HL-60/S4 treated with retinoic acid at 250 ng/mL for 4 days and 3 days (cell line): ENCODE measurements around the gene VSIR.

Source experiments
- in situ Hi-C: fragments of 300-500 bp; cut with MboI; formaldehyde crosslinking; loops from 2 replicates; pipeline ENCODE4 v1.7.0; 2022; ENCODE audit warnings: low sequenced_read_pairs

VSIR gene

DNA sequence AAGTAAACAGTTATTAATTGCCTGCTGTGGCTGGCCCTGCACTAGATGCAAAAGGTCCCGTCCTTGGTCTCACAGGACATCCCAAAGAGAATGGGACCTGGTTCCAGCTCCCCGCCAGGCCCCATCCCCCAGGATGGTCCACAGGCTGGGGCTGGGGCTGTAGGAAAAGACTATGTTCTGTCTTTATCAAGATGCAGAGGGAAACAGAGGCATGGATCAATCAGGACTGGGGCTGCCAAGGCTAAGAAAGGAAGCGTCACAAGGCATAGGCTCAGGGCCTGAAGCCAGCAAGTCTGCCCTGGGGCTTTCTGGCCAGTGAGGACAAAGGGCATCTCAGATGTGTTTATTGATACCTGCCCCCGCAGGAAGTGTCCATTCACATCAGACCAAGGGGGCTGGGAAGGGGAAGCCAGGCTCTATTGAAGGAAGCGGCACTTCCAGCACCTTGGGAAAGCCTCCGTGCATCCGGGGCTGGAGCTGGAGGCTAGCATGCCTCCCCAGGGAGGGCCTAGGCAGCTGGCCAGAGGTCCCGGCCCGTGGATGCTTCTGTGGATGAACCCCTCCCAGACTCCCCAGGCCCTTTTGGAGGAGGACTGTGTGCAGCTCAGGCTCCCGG is 5.8 kb downstream of the VSIR start:
- in situ Hi-C loops: no loop called here

DNA sequence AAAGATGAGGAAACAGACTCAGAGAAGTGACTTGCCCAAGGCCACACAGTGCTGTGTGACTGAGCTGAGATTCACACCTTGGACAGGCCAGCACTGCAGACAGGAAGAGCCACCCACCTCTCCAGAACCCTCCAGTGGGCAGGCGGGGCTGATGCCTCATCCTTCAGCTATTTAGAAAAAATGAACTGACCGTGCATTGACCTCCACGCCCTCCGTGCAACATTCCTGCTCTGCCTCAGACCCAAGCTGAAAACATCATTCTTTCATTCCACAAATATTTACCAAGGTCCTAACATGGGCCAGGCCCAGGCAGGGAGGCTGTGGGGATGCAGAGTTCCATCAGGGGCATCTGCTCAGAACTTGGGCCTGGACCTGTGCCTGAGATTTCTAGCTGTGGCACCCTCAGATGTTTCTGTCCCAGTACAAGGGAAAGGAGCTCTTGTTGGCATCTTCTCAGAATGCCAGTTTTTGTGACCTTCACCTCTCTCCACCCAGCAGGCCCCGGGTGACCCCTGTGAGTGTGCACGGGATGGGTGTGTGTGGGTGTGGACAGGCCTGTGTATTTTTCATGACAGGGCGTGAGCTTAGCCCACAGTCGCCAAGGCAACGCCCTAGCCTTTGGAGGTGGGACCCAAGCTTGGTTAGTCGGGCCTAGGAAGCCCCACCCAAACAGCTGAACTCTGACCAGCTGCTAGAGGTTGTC is 6.5 kb downstream of the VSIR start:
- in situ Hi-C loops: no loop called here

DNA sequence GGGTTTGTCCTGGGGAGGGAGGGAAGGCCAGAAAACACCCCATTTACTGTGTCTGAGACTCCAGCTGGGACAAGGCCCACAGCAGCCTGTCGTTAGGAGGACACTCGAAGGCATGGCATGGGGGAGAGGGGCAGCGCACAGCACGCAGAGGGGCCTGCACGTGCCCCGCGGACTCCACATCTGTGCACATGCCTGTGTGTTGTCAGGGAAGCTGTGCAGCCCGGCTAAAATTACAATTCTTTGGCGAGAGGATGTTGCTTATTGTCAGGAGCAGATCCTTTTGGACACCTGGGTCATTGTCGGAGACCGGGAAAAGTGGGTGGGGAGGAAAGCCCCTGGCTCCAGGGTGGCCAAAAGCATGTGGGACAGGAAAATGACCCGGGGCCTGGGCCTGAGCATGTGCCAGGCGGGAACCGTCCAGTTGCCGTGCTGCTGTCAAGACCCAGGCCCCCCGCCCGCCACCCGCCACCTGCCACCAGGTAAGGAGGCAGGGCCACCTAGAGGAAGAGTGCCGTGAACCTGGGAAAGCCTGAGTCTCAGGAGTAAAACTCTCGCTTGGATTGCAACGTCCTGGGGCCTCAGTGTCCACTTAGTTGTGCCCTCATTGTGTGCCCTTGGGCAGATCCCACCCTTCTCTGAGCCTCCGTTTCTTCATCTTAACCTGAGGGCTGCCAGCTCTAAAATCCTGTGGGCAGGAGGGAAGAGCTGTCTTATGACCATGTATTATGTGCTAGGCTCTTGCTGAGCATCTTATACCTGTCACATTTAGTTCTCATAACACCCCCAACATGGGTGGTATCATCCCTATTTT is 7.2 kb downstream of the VSIR start:
- in situ Hi-C loops: no loop called here

DNA sequence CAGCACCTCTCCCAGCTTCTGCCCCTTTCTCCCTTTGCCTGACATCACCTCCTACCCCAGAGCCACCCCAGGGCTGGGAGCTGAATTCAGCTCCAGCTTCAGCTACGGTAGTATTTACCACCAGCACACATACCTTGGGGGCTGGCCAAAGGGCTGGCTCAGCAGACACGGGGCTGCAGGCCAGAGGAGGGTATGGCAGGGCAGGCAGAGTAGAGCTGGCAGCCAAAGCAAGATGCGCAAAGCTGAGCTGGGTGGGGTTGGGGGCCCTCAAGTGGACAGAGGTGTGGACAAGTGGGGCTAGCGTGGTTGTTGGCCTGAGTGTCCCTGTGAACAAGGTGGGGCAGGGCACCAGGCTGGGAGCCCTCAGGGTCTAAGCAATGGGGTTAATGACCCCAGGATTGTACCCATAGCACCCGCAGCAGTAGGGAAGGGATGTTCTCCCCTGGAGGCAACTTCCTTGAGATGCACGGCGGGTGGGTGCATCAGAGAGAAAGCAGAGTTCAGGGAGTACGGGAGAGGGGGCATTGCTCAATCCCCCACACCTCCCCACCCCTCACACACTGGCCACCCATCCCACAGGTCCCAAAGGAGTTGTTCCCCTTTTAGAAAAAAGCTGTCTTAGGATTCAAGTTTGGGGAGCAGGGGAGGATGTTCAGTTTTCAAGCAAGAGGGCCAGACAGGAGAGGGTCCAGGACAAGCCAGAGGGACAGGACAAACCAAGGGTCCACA is 8.0 kb downstream of the VSIR start:
- in situ Hi-C loops: no loop called here

DNA sequence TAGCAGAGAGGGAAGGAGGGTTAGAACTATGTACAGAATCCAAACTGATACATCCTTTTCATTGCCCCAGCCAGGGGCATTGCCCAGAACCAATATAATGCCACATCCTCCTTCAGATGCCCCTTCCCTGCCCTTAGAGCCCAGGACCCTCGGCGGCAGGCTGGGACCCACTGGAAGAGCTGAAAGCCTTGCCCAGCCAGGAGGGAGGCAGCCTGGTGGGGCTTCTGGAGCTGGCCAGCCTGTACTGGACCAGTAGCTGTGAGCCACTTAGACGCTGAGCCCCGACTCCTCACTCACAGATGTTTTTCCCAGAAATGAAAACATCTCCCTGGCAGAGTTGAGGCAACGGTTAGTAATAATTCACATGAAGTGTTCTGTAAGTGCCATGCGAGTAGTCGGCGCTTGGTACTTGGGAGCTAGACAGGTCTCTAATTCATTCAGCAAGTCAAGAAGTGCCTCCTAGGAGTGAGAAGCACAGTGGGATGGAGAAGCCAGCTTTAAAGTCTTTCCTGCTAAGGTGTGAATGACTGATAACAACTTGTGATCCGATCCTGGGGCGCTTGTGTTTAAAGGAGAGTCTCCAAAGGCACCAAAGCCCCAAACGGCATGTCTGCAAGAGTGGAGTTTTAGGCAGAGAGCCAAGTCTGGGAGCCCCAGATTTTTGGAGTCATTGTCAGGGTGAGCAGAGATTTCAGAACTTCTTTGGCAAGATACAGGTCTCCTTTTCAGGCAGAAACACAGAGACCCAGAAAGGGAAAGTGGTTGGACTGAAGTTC is 9.8 kb downstream of the VSIR start:
- in situ Hi-C loops: no loop called here

DNA sequence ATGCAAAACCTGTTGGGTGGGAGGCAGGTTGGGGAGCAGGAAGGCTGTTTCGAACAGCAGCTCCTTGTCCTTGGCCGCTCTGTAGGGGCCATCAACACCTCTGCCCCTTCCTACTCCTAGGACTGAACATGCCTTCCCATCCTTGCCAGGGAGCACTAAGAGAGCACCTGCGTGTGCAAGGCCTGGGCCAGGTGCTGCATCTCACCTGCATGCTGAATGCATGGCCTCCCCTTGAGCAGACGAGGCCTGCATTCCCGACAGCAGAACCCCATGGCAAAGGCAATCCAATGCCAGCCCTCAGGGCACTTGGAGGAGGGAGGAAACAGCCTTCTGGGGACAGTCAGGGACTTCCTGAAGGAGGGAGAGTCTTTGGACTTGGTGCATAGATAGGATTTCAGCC is 11.0 kb downstream of the VSIR start:
- in situ Hi-C loops: no loop called here

DNA sequence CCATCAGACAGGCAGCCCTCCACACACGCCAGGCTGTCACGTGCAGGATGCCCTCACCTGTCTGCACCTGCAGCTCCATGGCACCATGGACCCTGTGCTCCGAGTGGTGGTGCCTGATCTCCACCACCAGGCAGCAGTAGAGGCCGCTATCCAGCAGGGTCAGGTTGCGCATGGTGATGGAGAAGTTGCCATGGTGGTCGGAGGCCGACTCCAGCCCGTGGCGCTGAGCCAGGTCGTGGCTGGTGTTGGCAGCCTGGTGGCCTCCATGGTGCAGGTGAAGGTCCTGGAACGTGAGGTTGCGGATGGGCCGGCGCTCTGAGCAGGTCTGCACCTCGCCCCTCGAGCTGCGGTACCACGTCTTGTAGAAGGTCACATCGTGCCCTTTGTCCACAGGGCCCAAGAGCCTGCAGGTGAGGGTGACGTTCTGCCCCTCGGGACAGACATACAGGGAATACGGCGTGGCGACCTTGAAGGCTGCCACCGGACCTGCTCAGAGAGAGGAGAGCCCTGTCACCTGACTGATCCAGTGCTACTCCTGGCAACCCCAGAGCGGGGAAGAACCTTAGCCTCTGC is 11.7 kb downstream of the VSIR start:
- in situ Hi-C loops: no loop called here

DNA sequence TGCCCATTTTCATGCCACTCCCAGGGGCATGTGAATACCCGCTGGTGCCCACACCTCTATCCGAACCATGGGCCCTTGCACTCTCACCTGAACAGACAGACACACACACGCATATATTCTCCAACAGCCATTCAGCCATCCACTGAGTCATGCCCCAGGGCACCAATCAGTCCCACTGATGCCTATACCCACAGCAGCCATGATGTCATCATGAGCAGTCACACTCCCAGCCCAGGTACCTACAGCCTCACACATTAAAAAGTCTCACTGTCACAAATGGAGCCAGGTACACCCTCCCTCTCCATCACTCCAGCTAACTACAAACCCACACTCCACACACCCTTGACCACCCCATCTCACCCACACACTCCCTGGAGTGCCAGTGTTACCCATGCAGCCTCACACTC is 12.2 kb downstream of the VSIR start:
- in situ Hi-C loops: no loop called here

DNA sequence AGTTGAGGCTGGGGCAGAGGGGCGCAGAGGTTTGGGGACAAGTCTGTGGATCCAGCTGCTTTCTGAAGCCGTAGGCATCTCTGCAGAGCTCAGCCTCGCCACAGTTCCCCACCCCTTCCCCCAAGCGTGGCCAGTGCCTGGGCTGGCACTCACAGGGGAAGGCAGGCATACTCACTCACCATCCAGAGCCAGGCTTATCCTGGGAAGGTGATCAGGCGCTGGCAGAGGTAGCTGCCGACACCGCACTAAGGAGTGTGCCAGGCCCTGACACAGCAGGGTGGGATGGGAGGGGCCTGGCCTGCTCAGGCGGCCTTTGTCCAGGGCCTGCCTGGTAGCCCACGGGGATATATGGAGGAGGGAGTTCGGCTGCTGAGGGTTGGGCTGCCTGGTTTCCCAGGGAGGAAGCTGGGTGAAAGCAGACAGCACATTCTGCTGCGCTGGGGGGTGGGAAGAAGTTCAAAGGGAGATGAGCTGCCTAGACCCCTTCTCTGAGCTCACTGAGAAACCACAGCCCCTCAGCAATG is 15.9 kb downstream of the VSIR start:
- in situ Hi-C loops: no loop called here

DNA sequence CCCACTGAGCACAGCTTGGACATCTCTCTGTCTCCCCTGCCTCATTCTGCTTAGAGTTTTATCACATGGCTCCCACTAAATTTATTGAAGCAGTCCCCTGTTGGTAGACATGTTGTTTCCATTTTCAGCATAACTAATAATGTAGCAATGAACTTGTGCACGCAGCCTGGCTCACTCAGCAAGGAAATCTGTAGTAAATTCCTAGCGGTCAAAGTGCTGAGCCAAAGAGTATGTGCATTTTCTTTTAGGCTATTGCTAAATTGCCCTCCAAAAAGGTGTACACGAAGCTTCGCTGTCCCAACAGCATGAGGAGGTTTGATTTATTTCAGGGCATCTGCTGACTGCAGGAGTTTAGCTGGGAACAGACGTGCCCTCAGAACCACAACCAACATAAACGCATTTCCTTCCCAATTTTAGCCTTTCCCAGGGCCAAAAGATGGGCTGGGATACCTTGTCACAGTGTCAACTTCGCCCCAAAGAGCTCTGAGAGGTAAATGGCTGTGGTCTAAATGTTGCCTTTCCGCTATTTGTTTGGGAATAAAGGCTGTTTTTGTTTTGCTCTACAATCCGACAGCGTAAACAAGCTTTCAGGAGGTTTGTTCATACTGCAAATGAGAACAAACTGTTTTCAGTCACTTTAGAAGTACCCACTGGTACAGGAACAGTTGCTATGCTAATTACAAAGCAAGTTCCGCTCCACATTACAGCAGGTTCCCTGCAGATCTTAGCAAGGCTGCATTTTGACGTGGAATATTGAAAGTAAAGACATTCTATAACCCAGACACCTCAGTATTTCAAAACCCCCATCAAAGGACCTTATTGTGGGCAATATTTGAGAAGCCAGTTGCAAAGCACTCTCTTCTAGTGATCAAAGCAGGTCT is 16.8 kb downstream of the VSIR start:
- in situ Hi-C loops: no loop called here

DNA sequence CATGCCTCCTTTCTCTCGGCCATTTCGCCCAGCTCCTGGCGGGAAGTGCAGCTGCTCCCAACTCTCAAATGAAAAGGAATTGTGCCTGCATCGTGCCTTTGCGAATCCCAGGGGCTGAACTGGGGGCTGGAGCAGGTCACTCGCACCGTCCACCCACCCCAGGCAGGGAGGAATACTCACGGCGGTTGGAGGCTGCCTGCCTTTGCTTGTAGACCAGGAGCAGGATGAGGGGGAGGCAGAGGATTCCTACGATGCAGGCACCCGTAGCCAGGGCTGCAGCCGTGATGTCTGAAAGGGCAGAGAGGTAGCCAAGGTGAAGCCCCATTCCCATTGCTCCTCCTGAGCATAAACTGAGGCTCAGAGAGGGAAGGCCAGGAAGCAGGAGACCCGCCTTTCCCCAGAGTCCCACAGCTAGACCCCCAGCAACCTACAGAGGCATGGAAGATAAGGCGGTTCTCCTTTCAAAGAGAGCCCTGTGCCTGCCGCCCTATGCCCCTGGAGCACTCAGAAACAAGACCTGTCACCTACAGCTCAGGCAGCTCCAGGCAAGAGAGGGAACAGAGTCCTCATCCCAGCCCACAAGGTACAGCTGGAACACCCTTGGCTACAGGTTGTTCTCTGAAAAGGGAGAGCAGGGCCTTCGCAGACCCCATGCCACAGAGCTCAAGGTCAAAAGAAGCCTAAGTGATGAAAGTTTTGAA is 18.0 kb downstream of the VSIR start:
- in situ Hi-C loops: no loop called here

DNA sequence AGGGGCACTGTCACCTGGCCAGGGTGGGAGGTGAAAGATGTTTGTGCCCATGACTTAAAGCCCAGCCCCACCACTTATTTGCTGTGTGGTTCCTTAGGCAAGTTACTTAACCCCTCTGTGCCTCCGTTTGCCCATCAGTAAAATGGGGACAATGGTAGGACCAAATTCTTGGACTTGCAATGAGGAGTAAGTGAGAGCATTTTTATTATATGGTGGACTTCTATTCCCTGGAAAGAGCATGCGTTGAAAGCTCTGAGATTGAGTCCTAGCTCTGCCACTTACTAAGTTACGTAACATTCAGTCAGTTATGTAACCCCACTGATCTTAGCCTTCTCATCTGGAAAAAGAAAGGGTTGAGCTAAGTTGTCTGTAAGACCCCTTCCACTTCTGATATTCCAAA is 18.8 kb downstream of the VSIR start:
- in situ Hi-C loops: no loop called here

DNA sequence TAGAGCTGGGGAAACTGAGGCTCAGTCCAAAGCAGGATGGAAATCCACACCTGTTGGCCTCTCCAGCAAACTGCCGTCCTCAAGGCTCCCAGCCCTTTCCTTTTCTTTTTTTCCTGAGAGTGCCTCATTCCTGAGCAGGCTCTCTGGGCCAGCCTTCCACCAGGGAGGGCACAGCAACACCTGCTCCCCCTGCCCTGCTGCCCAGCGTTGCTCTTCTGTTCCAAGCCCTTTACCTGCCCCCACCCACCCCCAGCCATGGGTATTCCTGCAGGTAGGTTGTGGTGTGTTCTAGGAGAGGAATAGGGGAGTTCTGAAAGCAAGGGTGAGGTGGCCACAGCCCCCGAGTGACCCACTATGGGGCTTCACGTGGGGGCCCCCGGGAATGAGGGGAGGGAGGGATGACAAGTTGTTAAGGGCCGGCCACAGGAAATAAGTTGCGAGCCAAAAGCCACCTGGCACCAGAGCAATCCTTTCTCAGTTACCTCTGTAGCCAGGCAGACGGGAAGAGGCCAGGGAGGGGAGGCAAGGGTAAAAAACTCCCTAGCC is 19.3 kb downstream of the VSIR start:
- in situ Hi-C loops: no loop called here

DNA sequence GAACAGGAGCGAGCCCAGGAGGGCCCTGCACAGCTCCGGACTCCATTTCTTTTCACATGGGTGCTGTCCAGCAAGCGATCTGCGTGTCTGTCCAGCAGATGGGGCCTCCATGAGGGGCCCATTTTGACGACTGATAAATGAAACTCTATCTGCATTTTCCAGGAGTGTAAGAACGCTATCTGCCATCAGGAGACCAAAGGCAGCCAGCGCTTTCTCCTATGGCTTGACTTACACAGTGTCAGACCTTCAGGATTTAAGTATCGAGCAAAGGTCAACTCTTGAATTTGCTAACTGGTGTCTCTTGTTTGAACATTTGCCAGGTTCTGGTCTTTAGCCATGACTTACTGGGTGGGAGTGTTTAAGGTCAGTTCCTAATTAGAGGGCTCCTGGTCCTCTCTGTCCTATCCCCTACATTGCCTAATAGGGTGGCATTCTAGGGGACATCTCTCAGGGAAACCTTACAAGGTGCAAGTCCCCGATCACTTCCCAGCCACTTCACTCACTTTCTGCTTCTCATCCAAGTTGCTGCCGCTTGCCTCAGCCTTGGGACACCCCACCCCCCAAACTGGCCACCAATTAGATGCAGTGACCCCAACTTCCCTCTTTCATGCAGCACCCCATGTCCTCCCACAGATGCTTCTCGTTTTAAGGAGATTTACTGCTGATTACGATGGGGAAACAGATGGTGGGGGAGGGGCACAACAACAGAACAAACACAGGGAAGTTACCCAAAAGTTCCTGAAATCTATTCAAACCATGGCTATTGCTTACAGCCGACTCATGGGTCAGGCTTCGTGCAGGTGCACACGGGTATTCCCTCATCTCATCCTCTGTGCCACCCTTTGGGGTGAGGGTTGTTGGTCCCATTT is 20.0 kb downstream of the VSIR start:
- in situ Hi-C loops: no loop called here

DNA sequence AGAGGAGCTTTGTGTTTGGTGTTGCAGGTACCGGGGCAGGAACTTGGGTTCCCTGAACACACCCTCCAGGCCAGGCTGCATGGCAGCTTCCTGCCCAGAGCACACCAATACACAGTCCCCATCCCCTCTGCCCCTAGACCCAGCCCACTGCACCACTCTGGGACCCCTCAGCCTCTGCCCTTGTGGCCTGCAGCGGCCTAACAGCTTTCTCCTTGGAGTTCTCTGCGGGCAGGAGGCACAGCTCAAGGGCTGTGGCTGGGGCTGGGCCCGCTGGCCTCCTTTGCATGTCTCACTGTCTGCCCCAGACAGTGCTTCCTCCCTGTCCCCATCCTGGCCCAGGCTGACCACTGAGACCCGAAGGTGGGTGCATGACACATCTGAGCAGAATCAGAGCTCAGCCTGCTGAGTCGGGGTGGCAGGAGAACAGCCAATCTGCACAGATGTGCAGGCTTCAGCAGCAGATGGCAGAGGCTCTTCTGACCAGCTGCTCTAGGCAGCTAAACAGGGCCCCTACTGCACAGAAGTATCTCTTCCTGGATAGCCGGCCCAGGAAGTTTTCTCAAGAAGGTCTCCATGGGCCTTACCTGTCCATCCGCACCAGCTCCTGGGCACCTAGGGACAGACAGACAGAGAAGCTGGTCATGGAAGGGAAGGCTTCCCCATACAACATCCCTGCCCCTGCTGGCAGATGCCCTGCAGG is 20.8 kb downstream of the VSIR start:
- in situ Hi-C loops: no loop called here

DNA sequence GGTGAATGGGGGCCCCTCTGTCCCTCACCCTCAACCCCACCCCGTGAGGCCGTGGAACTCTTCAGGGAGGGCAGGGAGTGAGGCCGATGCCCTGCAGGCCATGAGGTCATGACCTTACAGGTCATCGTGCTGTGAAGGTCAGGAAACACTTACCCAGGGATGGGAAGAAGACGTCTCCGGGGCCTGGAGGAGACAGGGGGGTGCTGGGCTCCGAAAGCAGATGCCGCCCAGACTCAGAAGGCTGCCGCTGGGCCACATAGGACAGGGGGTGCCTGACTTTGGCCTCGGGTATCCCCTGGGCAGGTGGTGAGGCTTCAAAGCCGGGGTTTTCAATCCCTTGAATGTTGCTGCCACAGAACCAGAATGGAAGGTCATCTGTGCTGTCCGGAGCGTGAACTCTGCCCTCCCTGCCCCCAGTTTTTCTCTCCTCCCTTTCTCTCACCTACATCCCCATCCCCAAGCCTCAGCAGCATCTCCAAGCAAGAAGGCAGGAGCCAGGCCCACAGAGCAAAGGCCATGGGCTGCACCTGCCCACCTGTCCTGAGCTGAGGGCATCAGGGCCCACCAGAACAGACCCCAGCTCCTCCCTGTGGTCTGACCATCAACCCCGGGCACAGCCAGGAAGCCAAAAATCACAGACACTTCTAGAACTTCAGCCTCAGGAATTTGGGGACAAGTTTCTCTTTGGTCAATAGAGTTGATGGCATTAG is 21.6 kb downstream of the VSIR start:
- in situ Hi-C loops: no loop called here
